Activated CD8-positive, alpha-beta memory T cell treated with anti-CD3 and anti-CD28 coated beads, Interleukin-2, amount 50 U/mL, for 48 hours (primary cell): ENCODE measurements around the gene AK4.

Experiments used
- DNase-seq: peaks from one replicate; pipeline ENCODE4 v3.0.0-alpha.2; 2020

The AK4 gene

GRCh38 chr1:65178235-65178634, 30.2 kb downstream of the AK4 start:
- no peak for DNase-seq

GRCh38 chr1:65179148-65179547, 31.1 kb downstream of the AK4 start:
- DNase-seq: no peak

GRCh38 chr1:65180977-65181376, 33.0 kb downstream of the AK4 start:
- no peak for DNase-seq

GRCh38 chr1:65182658-65183268, 34.8 kb downstream of the AK4 start:
- no peak for DNase-seq

- DNase-seq: no peak
Measured at GRCh38 chr1:65189576-65190115, 41.6 kb downstream of the AK4 start.

DNA sequence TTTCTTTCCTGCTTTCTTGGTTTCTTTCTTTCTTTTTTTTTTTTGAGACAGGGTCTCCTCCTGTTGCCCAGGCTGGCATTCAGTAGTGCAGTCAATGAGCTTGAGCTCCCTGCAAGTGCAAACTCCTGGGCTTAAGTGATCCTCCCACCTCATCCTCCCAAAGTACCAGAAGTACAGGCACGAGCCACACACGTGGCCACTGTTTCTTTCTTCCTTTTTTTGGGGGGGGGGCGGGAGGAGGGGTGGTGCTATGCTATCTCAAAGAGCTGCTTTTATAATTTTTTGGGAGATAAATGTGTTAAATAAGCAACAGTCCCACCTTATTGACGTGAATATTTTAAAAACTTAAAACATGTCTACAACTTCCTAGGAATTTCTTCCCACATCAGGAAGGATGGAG, 42.2 kb downstream of the AK4 start:
- no peak for DNase-seq

DNA sequence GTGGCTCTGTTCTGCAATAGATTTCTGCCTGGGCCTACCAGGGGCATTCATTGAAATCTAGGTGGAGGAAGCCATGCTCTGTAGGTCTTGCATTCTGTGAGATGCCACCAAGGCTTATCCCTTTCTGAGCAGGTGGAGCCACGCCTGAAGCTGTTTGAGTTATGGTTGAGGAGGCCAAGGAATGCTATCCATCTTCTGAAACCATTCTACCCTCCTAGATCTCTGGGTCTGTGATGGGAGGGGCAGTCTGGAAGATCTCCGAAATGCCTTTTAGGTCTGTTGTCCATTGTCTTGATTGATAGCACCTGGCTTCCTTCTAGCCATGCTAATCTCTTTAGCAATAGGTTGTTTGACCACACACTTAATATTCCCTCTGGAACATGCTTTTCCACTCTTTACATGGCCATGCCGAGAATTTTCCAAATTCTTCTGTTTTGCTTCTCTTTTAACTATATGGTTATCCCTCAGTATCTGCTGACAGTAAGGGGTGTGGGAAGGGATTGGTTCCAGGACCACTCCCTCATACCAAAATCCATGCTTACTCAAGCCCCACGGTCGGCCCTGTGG, 45.2 kb downstream of the AK4 start:
- no peak for DNase-seq

- DNase-seq: no peak
Measured at GRCh38 chr1:65195495-65196417, 47.8 kb downstream of the AK4 start.

- DNase-seq: no peak
Measured at GRCh38 chr1:65196926-65197325, 48.9 kb downstream of the AK4 start.

- DNase-seq: no peak
Measured at GRCh38 chr1:65197636-65198035, 49.6 kb downstream of the AK4 start.

- DNase-seq: no peak
Measured at GRCh38 chr1:65198096-65198495, 50.1 kb downstream of the AK4 start.

DNA sequence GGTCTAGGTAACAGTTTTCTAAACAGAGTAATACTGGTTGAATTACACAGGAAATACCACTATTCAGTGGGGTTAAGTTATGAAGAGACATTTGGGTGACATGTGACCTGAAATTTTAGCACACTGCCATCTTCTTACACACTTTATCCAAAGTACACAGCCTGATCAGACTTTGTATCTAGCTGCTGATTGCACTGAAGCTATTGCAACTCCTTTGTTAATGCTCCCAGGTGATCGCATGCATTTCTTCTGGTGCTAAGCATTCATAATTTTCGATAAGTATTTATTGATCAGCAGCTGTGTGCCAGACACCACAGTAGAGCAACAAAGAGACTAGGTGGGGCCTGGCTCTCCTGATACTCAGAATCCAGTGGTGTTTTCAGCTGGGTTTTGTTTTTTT, 52.4 kb downstream of the AK4 start:
- no peak for DNase-seq

DNA sequence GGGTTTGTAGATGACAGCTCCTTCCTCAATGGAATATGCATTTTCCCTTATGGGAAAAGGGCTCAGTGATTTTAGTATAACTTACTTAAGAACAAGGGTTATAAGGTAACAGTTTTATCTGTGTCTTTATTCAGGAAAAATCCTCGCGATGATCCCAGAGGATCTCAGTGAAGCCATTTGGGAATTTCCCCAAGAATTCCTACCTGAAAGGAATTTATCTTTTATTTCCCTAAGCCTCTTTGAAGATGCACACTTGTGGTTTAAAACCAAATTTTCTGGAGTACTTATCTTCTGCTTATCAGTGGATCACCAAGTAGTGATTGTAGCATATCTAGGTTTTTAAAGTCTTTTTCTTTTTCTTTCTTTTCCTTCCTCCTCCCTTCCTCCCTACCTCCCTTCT, 58.8 kb downstream of the AK4 start:
- DNase-seq: no peak

DNA sequence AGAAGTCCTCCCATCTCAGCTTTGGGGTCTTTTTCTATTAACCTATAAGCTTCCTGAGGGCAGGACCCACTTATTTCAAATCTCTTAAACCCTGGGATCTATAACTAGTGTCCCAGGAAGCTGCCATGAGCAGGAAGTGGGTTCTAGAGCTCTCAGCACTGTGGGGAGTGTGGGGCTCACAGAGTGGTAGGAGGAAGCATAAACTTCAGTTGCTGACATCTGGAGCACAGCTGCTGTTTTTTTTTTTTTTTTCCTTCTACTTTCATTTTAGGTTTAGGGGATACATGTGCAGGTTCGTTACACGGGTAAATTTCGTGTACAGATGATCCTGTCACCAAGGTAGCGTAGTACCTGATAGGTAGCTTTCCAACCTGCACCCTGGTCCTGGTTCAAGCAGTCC, 59.3 kb downstream of the AK4 start:
- DNase-seq: no peak

DNA sequence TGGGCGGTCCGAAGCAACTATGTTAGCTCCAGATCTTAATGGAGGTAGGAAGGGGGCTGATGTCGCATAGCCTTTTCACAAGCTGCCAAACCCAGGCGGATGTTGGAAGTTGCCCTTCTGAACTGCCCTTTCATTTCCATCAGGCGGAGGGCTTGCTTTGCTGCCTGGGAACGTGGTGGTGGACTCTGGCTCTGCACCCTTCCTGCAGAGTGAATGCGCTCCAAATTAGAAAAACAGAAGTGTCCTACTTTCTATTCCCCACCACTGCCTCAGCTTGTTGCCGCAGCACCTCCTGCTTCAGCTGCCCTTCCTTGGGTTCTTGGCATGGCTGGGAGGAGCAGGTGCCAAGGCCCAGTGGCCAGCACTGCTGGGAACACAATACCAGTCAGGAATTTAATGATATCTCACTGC, 60.6 kb downstream of the AK4 start:
- DNase-seq: no peak

- DNase-seq: no peak
Measured at GRCh38 chr1:65209005-65209885, 61.2 kb downstream of the AK4 start.

GRCh38 chr1:65210325-65210724, 62.3 kb downstream of the AK4 start:
- DNase-seq: no peak

DNA sequence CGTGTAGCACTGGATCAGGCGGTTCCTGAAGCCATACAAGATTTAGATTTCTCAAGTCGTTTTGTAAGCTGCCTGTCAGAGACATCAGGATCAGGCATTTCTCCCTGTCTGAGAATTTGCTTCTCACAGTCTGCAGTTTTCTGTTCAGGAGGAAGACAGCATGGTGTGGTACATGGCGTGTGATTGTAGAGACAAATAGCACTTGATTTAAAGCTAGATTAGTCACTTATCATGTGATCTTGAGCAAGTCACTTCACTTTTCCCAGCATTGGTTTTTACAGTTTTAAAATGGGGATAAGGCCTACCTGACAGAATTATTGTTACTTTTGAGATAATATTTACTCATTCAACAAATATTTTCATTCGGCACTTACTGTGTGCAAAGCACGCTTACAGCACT, 63.3 kb downstream of the AK4 start:
- DNase-seq: no peak

- DNase-seq: no peak
Measured at GRCh38 chr1:65213271-65214023, 65.4 kb downstream of the AK4 start.

DNA sequence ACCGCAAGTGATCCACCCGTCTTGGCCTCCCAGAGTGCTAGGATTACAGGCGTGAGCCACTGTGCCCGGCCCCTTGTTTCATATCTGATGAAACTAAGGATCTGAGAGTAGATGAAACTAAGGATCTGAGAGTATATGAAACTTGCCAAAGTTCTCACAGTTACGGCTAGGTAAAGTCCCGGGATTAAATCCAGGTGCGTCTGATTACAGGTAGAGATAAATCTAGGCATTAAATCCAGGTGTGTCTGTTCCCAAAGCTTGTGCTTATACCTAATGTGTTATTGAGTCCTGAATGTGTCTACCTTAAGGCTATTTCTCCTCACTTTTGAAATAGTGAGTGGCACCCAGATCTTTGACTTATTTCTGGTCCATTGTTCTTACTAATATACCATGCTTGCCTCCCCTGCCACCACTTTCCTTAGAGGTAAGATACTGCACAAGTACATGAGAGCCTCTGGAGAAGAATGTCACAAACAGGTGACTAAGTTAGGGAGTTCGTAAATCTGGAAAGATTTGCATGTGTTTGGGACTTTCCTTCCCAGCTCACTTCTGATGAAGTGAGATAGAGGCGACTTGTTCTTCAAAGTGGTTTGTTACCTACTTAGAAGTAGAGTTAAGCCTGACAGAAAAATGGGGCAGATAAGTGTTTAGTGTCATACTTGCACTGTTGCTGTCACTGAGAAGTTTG, 66.5 kb downstream of the AK4 start:
- DNase-seq: no peak

DNA sequence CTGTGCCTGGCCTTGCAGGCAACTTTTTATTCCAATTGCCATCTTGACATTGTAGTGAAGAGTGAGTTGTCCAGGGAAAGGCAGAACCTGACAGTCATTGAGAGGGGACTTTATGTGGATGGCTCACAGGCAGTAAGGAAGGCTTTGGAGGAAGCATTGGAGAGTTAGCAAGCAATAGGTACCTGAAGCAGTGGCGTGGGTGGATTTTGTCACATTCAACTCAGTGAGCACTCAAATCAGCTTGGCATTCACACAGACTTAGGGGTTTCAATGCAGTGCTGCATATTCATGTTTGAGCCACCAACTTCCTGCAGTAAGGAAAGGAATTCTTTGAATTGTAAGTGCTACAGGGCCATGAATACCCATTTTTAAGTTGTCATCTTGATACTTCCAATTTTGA, 69.0 kb downstream of the AK4 start:
- no peak for DNase-seq
